ENCODE data around the gene ROBO2.

ROBO2 gene

GRCh38 chr3:77605308-77605707 is 565.4 kb downstream of the ROBO2 start:
- no peak for DNase-seq

GRCh38 chr3:77605865-77606264 is 566.0 kb downstream of the ROBO2 start:
- no peak for DNase-seq

- no peak for DNase-seq
These were observed 566.5 kb downstream of the ROBO2 start for GRCh38 chr3:77606372-77606771.

- DNase-seq, result no peak
These were observed 578.8 kb downstream of the ROBO2 start for GRCh38 chr3:77618686-77619085.

- DNase-seq, result no peak
These were observed 580.1 kb downstream of the ROBO2 start for GRCh38 chr3:77620009-77620408.

GRCh38 chr3:77623500-77623899 is 583.6 kb downstream of the ROBO2 start:
- no peak for DNase-seq

GRCh38 chr3:77626157-77626556 is 586.3 kb downstream of the ROBO2 start:
- DNase-seq, result no peak

GRCh38 chr3:77648214-77648613 is 608.3 kb downstream of the ROBO2 start:
- no peak for DNase-seq

GRCh38 chr3:77648664-77649063 is 608.8 kb downstream of the ROBO2 start:
- no peak for DNase-seq

GRCh38 chr3:77652624-77653023 is 612.7 kb downstream of the ROBO2 start:
- DNase-seq, result no peak

- no peak for DNase-seq
These were observed 615.5 kb downstream of the ROBO2 start for GRCh38 chr3:77655396-77655795.

- no peak for DNase-seq
These were observed 620.8 kb downstream of the ROBO2 start for GRCh38 chr3:77660718-77661117.

- DNase-seq, result no peak
These were observed 628.0 kb downstream of the ROBO2 start for GRCh38 chr3:77667901-77668300.

- DNase-seq, result no peak
These were observed 628.5 kb downstream of the ROBO2 start for GRCh38 chr3:77668376-77668775.

- no peak for DNase-seq
These were observed 632.1 kb downstream of the ROBO2 start for GRCh38 chr3:77672016-77672415.

GRCh38 chr3:77682162-77682561 is 642.3 kb downstream of the ROBO2 start:
- DNase-seq, result peak; percentile 58

- no peak for DNase-seq
These were observed 644.2 kb downstream of the ROBO2 start for GRCh38 chr3:77684115-77684514.

GRCh38 chr3:77685713-77686112 is 645.8 kb downstream of the ROBO2 start:
- DNase-seq, result no peak

GRCh38 chr3:77686560-77686959 is 646.7 kb downstream of the ROBO2 start:
- DNase-seq, result no peak

GRCh38 chr3:77687545-77687944 is 647.6 kb downstream of the ROBO2 start:
- no peak for DNase-seq

GRCh38 chr3:77690284-77690845 is 650.5 kb downstream of the ROBO2 start:
- DNase-seq, result no peak

GRCh38 chr3:77693147-77693546 is 653.2 kb downstream of the ROBO2 start:
- DNase-seq, result no peak

GRCh38 chr3:77699125-77699691 is 659.3 kb downstream of the ROBO2 start:
- DNase-seq, result no peak

All from SHP77 treated with DMSO at 0.1 percent for 48 hours (cell line).